Stimulated activated naive B cell treated with anti-CD40 and anti-IgM and Interleukin-4, amounts not matched to agents 10 μg/mL and 1 μg/mL and 100 μg/mL, for 72 hours (primary cell): ENCODE results near the gene SSR1.

Experiments used
- ATAC-seq, 2 donors: fragments of 150-1000 bp; cut with Tn5 transposase; replicated peaks; 2 replicates each; pipeline ENCODE4 v1.10.0; 2021; ENCODE audit warnings: moderate library complexity in 1 of 2
- DNase-seq: peaks from one replicate; pipeline ENCODE4 v3.0.0; 2021
- H3K27ac Mint-ChIP-seq: one replicate; pipeline ENCODE4 v1.8.0; 2022; ENCODE audit warnings: mild to moderate bottlenecking, mixed read lengths
- H3K27me3 Mint-ChIP-seq, 2 donors: one replicate each; pipeline ENCODE4 v1.8.0; 2022; ENCODE audit warnings: mixed read lengths in 2 of 2
- H3K36me3 Mint-ChIP-seq, 2 donors: one replicate each; pipeline ENCODE4 v1.8.0; 2022; ENCODE audit warnings: mixed read lengths in 2 of 2, mild to moderate bottlenecking in 1 of 2
- H3K4me1 Mint-ChIP-seq, 2 donors: one replicate each; pipeline ENCODE4 v1.8.0; 2022; ENCODE audit warnings: mixed read lengths in 2 of 2, mild to moderate bottlenecking in 1 of 2
- H3K4me3 Mint-ChIP-seq, 2 donors: one replicate each; pipeline ENCODE4 v1.8.0; 2022; ENCODE audit warnings: mild to moderate bottlenecking in 2 of 2, mixed read lengths in 2 of 2, moderate library complexity in 1 of 2
- H3K9me3 Mint-ChIP-seq, 2 donors: one replicate each; pipeline ENCODE4 v1.8.0; 2022; ENCODE audit warnings: mixed read lengths in 2 of 2, mild to moderate bottlenecking in 1 of 2

SSR1 gene

GRCh38 chr6:7311917-7312615 lies 933 bp downstream of the SSR1 start:
- DNase-seq = no peak
- peak overlapping the region; percentile 94 for H3K27ac Mint-ChIP-seq
- peaks cover 9 to 28% of the 10 kb centered on the region in 2 donors for H3K4me1 Mint-ChIP-seq
- no peaks in the 10 kb centered on the region for H3K27me3 Mint-ChIP-seq
- no peak for ATAC-seq
- no peaks in the 10 kb centered on the region for H3K9me3 Mint-ChIP-seq
- peaks cover 19 to 25% of the 10 kb centered on the region in 2 donors for H3K36me3 Mint-ChIP-seq
- H3K4me3 Mint-ChIP-seq = peak overlapping the region; percentile 95 to 97

GRCh38 chr6:7311176-7311575 lies 1.8 kb downstream of the SSR1 start:
- H3K36me3 Mint-ChIP-seq = peaks cover 23 to 27% of the 10 kb centered on the region in 2 donors
- no peak for ATAC-seq

GRCh38 chr6:7309050-7309449 lies 3.9 kb downstream of the SSR1 start:
- Mint-ChIP-seq H3K27me3 (no peaks in the 10 kb centered on the region), H3K4me1 (peaks cover 17 to 42% of the 10 kb centered on the region in 2 donors), H3K27ac (no peak overlapping the region), H3K36me3 (peaks cover 30 to 38% of the 10 kb centered on the region in 2 donors), H3K4me3 (no peak overlapping the region), H3K9me3 (no peaks in the 10 kb centered on the region)
- no peak for DNase-seq
- no peak for ATAC-seq

More at GRCh38 chr6:7311176-7311575, 1.8 kb downstream of the SSR1 start:
- DNase-seq = no peak
- peaks cover 9 to 31% of the 10 kb centered on the region in 2 donors for H3K4me1 Mint-ChIP-seq
- H3K4me3 Mint-ChIP-seq = peak overlapping the region in 1 of 2 donors; percentile 39
- no peak overlapping the region for H3K27ac Mint-ChIP-seq
- no peaks in the 10 kb centered on the region for H3K9me3 Mint-ChIP-seq
- no peaks in the 10 kb centered on the region for H3K27me3 Mint-ChIP-seq

GRCh38 chr6:7307533-7307932 lies 5.5 kb downstream of the SSR1 start:
- Mint-ChIP-seq H3K27ac (peak overlapping the region; percentile 22), H3K4me1 (peaks cover 17 to 42% of the 10 kb centered on the region in 2 donors), H3K36me3 (peaks cover 32 to 41% of the 10 kb centered on the region in 2 donors), H3K27me3 (no peaks in the 10 kb centered on the region), H3K9me3 (no peaks in the 10 kb centered on the region), H3K4me3 (no peak overlapping the region)
- no peak for DNase-seq
- ATAC-seq = no peak

- H3K27me3 Mint-ChIP-seq = no peaks in the 10 kb centered on the region
- H3K9me3 Mint-ChIP-seq = no peaks in the 10 kb centered on the region
- H3K36me3 Mint-ChIP-seq = peaks cover 38 to 56% of the 10 kb centered on the region in 2 donors
- DNase-seq (no peak), ATAC-seq (no peak)
- H3K4me3 Mint-ChIP-seq = no peak overlapping the region
- peaks cover 15 to 41% of the 10 kb centered on the region in 2 donors for H3K4me1 Mint-ChIP-seq
- H3K27ac Mint-ChIP-seq = peak overlapping the region; percentile 27
Measured at GRCh38 chr6:7304821-7305220, 8.2 kb downstream of the SSR1 start.

- Mint-ChIP-seq H3K27me3 (no peaks in the 10 kb centered on the region), H3K36me3 (peaks cover 26 to 39% of the 10 kb centered on the region in 2 donors)
- ATAC-seq = no peak
Measured at GRCh38 chr6:7301702-7302101, 11.3 kb downstream of the SSR1 start.

GRCh38 chr6:7300926-7301325 lies 12.1 kb downstream of the SSR1 start:
- ATAC-seq = no peak
- no peak overlapping the region for H3K27ac Mint-ChIP-seq
- no peak for DNase-seq
- no peaks in the 10 kb centered on the region for H3K27me3 Mint-ChIP-seq
- peaks cover 10 to 19% of the 10 kb centered on the region in 2 donors for H3K4me1 Mint-ChIP-seq
- H3K9me3 Mint-ChIP-seq = no peaks in the 10 kb centered on the region
- H3K4me3 Mint-ChIP-seq = no peak overlapping the region
- H3K36me3 Mint-ChIP-seq = peaks cover 27 to 44% of the 10 kb centered on the region in 2 donors

More at GRCh38 chr6:7301702-7302101, 11.3 kb downstream of the SSR1 start:
- Mint-ChIP-seq H3K4me3 (no peak overlapping the region), H3K9me3 (no peaks in the 10 kb centered on the region), H3K27ac (no peak overlapping the region), H3K4me1 (peaks cover 8 to 19% of the 10 kb centered on the region in 2 donors)
- no peak for DNase-seq

GRCh38 chr6:7298113-7298512 lies 14.9 kb downstream of the SSR1 start:
- H3K36me3 Mint-ChIP-seq = peaks cover 26 to 39% of the 10 kb centered on the region in 2 donors
- peaks cover 2 to 8% of the 10 kb centered on the region in 2 donors for H3K4me1 Mint-ChIP-seq
- no peak overlapping the region for H3K4me3 Mint-ChIP-seq
- no peaks in the 10 kb centered on the region for H3K27me3 Mint-ChIP-seq
- DNase-seq = no peak
- H3K9me3 Mint-ChIP-seq = no peaks in the 10 kb centered on the region
- ATAC-seq = no peak
- no peak overlapping the region for H3K27ac Mint-ChIP-seq

- H3K27me3 Mint-ChIP-seq = no peaks in the 10 kb centered on the region
- peaks cover 2 to 8% of the 10 kb centered on the region in 2 donors for H3K4me1 Mint-ChIP-seq
- H3K9me3 Mint-ChIP-seq = no peaks in the 10 kb centered on the region
- H3K4me3 Mint-ChIP-seq = no peak overlapping the region
- ATAC-seq (no peak), DNase-seq (no peak)
- peaks cover 30 to 40% of the 10 kb centered on the region in 2 donors for H3K36me3 Mint-ChIP-seq
- H3K27ac Mint-ChIP-seq = no peak overlapping the region
Measured at GRCh38 chr6:7296602-7297001, 16.4 kb downstream of the SSR1 start.

GRCh38 chr6:7295916-7296315 lies 17.1 kb downstream of the SSR1 start:
- no peak overlapping the region for H3K27ac Mint-ChIP-seq
- ATAC-seq (no peak), DNase-seq (no peak)
- peaks cover 2 to 3% of the 10 kb centered on the region in 2 donors for H3K4me1 Mint-ChIP-seq
- no peak overlapping the region for H3K4me3 Mint-ChIP-seq
- peaks cover 24 to 33% of the 10 kb centered on the region in 2 donors for H3K36me3 Mint-ChIP-seq
- no peaks in the 10 kb centered on the region for H3K27me3 Mint-ChIP-seq
- H3K9me3 Mint-ChIP-seq = no peaks in the 10 kb centered on the region

GRCh38 chr6:7292596-7293255 lies 20.3 kb downstream of the SSR1 start:
- Mint-ChIP-seq H3K4me3 (no peak overlapping the region), H3K4me1 (peaks cover 0 to 2% of the 10 kb centered on the region in 2 donors), H3K9me3 (no peaks in the 10 kb centered on the region), H3K27me3 (no peaks in the 10 kb centered on the region), H3K36me3 (peaks cover 18 to 37% of the 10 kb centered on the region in 2 donors), H3K27ac (no peak overlapping the region)
- DNase-seq = no peak
- no peak for ATAC-seq

GRCh38 chr6:7290079-7290478 lies 22.9 kb downstream of the SSR1 start:
- Mint-ChIP-seq H3K27me3 (no peaks in the 10 kb centered on the region), H3K9me3 (no peaks in the 10 kb centered on the region), H3K4me1 (no peaks in the 10 kb centered on the region), H3K4me3 (no peak overlapping the region), H3K36me3 (peaks cover 23 to 49% of the 10 kb centered on the region in 2 donors), H3K27ac (no peak overlapping the region)
- DNase-seq = no peak
- no peak for ATAC-seq

GRCh38 chr6:7285416-7285815 lies 27.6 kb downstream of the SSR1 start:
- H3K27ac Mint-ChIP-seq = no peak overlapping the region
- no peaks in the 10 kb centered on the region for H3K27me3 Mint-ChIP-seq
- no peak overlapping the region for H3K4me3 Mint-ChIP-seq
- peaks cover 20 to 50% of the 10 kb centered on the region in 2 donors for H3K36me3 Mint-ChIP-seq
- ATAC-seq (no peak), DNase-seq (no peak)
- H3K9me3 Mint-ChIP-seq = no peaks in the 10 kb centered on the region
- peaks cover 9 to 12% of the 10 kb centered on the region in 2 donors for H3K4me1 Mint-ChIP-seq

- no peak overlapping the region for H3K4me3 Mint-ChIP-seq
- H3K27ac Mint-ChIP-seq = no peak overlapping the region
- ATAC-seq (no peak), DNase-seq (no peak)
- no peaks in the 10 kb centered on the region for H3K27me3 Mint-ChIP-seq
- peaks cover 11 to 17% of the 10 kb centered on the region in 2 donors for H3K4me1 Mint-ChIP-seq
- no peaks in the 10 kb centered on the region for H3K9me3 Mint-ChIP-seq
- H3K36me3 Mint-ChIP-seq = peaks cover 20 to 47% of the 10 kb centered on the region in 2 donors
Measured at GRCh38 chr6:7283676-7284075, 29.3 kb downstream of the SSR1 start.
